Naive thymus-derived CD8-positive, alpha-beta T cell (primary cell): ENCODE measurements around the gene NFE2L3. TPM values are rescaled to one million over a fixed set of nuclear protein-coding genes. Genes with fewer than 3 reads are reported as not detected.
A peak's percentile ranks its signal among the peaks of the same experiment; 100 is the strongest.
"Not testable (repeated sequence)": the region's sequence is repeated elsewhere in the genome, so short reads cannot be mapped to it uniquely, and the experiment has no call there.

ENCODE experiments used
- ATAC-seq, 2 donors: fragments of 150-1000 bp; cut with Tn5 transposase in 1 of 2; sonication (Bioruptor Pico), chemical (Tn5 transposase) in 1 of 2; 1 replicate in 1 of 2; 2 replicates in 1 of 2; pipeline ENCODE4 v1.10.0; 2021; ENCODE audit warnings: mild to moderate bottlenecking in 2 of 2, moderate library complexity in 2 of 2
- POLR2A ChIA-PET: fragments of 350-600 bp; sonication (Branson Sonifier 250); formaldehyde crosslinking; loops from one replicate; lab custom pipeline; 2021; ENCODE audit warnings: antibody characterized with exemption; lab: Charles Lee
- DNase-seq, 10 donors: peaks; one replicate each; pipeline versions ENCODE4 v3.0.0 to v3.0.0-alpha.2; 2020 to 2022
- H3K27ac Mint-ChIP-seq, 10 donors: one replicate each; pipeline ENCODE4 v1.8.0; 2020 to 2022; ENCODE audit warnings: mild to moderate bottlenecking in 10 of 10, mixed read lengths in 10 of 10, moderate library complexity in 4 of 10, inconsistent platforms in 1 of 10
- H3K27me3 Mint-ChIP-seq, 5 donors: one replicate each; pipeline ENCODE4 v1.8.0; 2021 to 2022; ENCODE audit warnings: mixed read lengths in 5 of 5
- H3K36me3 Mint-ChIP-seq, 3 donors: one replicate each; pipeline ENCODE4 v1.8.0; 2020 to 2022; ENCODE audit warnings: mixed read lengths in 3 of 3, mild to moderate bottlenecking in 2 of 3, inconsistent platforms in 1 of 3
- H3K4me1 Mint-ChIP-seq, 4 donors: one replicate each; pipeline ENCODE4 v1.8.0; 2021 to 2022; ENCODE audit warnings: mixed read lengths in 4 of 4
- H3K4me3 Mint-ChIP-seq, 10 donors: one replicate each; pipeline ENCODE4 v1.8.0; 2020 to 2022; ENCODE audit warnings: mild to moderate bottlenecking in 10 of 10, mixed read lengths in 10 of 10, moderate library complexity in 6 of 10, inconsistent platforms in 1 of 10
- H3K9me3 Mint-ChIP-seq, 9 donors: one replicate each; pipeline ENCODE4 v1.8.0; 2020 to 2022; ENCODE audit warnings: mixed read lengths in 9 of 9, mild to moderate bottlenecking in 3 of 9, inconsistent platforms in 1 of 9, moderate library complexity in 1 of 9
- polyA plus RNA-seq, 3 donors: library from polyadenylated mRNA; unstranded; fragments of 300-500 nt; fragmentation: Illumina TruSeq; gene quantifications; one replicate each; pipeline ENCODE4 v1.2.3, GENCODE V29; 2021
- total RNA-seq, 8 experiments: library from RNA in 2 of 8; stranded (reverse) in 2 of 8; gene quantifications; one replicate each; pipeline ENCODE4 v1.2.3 and lab custom pipeline; 2021 to 2026

The NFE2L3 gene
- total and polyA plus RNA-seq, 5 experiments from 2014 or later, result 1.4 to 4.3 (median 2.9) TPM

- H3K4me1 Mint-ChIP-seq, result peaks cover 16 to 25% (median 22%) of the 10 kb centered on the region in 4 donors
- H3K4me3 Mint-ChIP-seq, H3K9me3 Mint-ChIP-seq, H3K27me3 Mint-ChIP-seq, ATAC-seq, DNase-seq, H3K36me3 Mint-ChIP-seq, H3K27ac Mint-ChIP-seq: not testable (repeated sequence)
- POLR2A ChIA-PET, result interaction anchor here (0.7 to 0.8 kb wide), 3 partner anchors 12 to 287 kb away, joined by 3 to 5 read pairs (median 4); no protein-coding TSS in a partner anchor
Measured at GRCh38 chr7:26175903-26176302, 23.9 kb downstream of the NFE2L3 start.

GRCh38 chr7:26176696-26177095 lies 24.7 kb downstream of the NFE2L3 start:
- H3K4me3 Mint-ChIP-seq, H3K36me3 Mint-ChIP-seq, H3K27ac Mint-ChIP-seq, ATAC-seq, H3K27me3 Mint-ChIP-seq, H3K9me3 Mint-ChIP-seq, DNase-seq: not testable (repeated sequence)
- POLR2A ChIA-PET, result interaction anchor here (1.6 kb wide), 1 partner anchor 25 kb away, joined by 4 read pairs; the partner anchor contains the start of gene NFE2L3
- peaks cover 20 to 31% (median 29%) of the 10 kb centered on the region in 4 donors for H3K4me1 Mint-ChIP-seq

GRCh38 chr7:26177269-26177668 lies 25.3 kb downstream of the NFE2L3 start:
- H3K27ac Mint-ChIP-seq, result peak overlapping the region in 3 of 10 donors; percentile 31 to 69 (median 34)
- not testable (repeated sequence) for H3K36me3 Mint-ChIP-seq, H3K27me3 Mint-ChIP-seq, H3K9me3 Mint-ChIP-seq, DNase-seq, H3K4me3 Mint-ChIP-seq, ATAC-seq
- peaks cover 21 to 35% (median 34%) of the 10 kb centered on the region in 4 donors for H3K4me1 Mint-ChIP-seq
- POLR2A ChIA-PET, result interaction anchor here (1.6 kb wide), 1 partner anchor 26 kb away, joined by 4 read pairs; the partner anchor contains the start of gene NFE2L3

GRCh38 chr7:26178272-26178960 lies 26.4 kb downstream of the NFE2L3 start:
- H3K4me3 Mint-ChIP-seq, result no peak overlapping the region
- peak overlapping the region in 5 of 10 donors; percentile 37 to 69 (median 68) for H3K27ac Mint-ChIP-seq
- DNase-seq (no peak), ATAC-seq (no peak)
- POLR2A ChIA-PET, result interaction anchor here (0.6 to 5.9 kb wide), 3 partner anchors 8 to 27 kb away, joined by 3 to 110 read pairs (median 4); partner anchors contain the start of genes HNRNPA2B1 and NFE2L3
- H3K9me3 Mint-ChIP-seq, result no peaks in the 10 kb centered on the region
- no peaks in the 10 kb centered on the region for H3K36me3 Mint-ChIP-seq
- H3K27me3 Mint-ChIP-seq, result no peaks in the 10 kb centered on the region
- peaks cover 21 to 41% (median 38%) of the 10 kb centered on the region in 4 donors for H3K4me1 Mint-ChIP-seq

- DNase-seq (no peak), ATAC-seq (no peak)
- H3K27me3 Mint-ChIP-seq, result no peaks in the 10 kb centered on the region
- no peak overlapping the region for H3K4me3 Mint-ChIP-seq
- H3K9me3 Mint-ChIP-seq, result peaks cover 0 to 2% (median 0%) of the 10 kb centered on the region in 9 donors
- peak overlapping the region in 4 of 10 donors; percentile 53 to 73 (median 57) for H3K27ac Mint-ChIP-seq
- peaks cover 15 to 51% (median 41%) of the 10 kb centered on the region in 4 donors for H3K4me1 Mint-ChIP-seq
- POLR2A ChIA-PET, result interaction anchor here (0.7 to 5.9 kb wide), 4 partner anchors 16 to 82 kb away, joined by 3 to 110 read pairs (median 3); partner anchors contain the start of gene HNRNPA2B1
- peaks cover 0 to 2% (median 0%) of the 10 kb centered on the region in 3 donors for H3K36me3 Mint-ChIP-seq
Measured at GRCh38 chr7:26179422-26179821, 27.4 kb downstream of the NFE2L3 start.

- peak overlapping the region in 9 of 10 donors; percentile 6 to 73 (median 53) for H3K27ac Mint-ChIP-seq
- DNase-seq (no peak), ATAC-seq (no peak)
- no peaks in the 10 kb centered on the region for H3K27me3 Mint-ChIP-seq
- POLR2A ChIA-PET, result interaction anchor here (0.6 to 5.9 kb wide), 9 partner anchors 13 to 850 kb away, joined by 3 to 110 read pairs (median 3); partner anchors contain the start of genes HNRNPA2B1 and NFE2L3
- H3K36me3 Mint-ChIP-seq, result peaks cover 0 to 4% (median 0%) of the 10 kb centered on the region in 3 donors
- no peak overlapping the region for H3K4me3 Mint-ChIP-seq
- H3K4me1 Mint-ChIP-seq, result peaks cover 15 to 56% (median 47%) of the 10 kb centered on the region in 4 donors
- peaks cover 0 to 2% (median 0%) of the 10 kb centered on the region in 9 donors for H3K9me3 Mint-ChIP-seq
Measured at GRCh38 chr7:26179826-26180497, 28.0 kb downstream of the NFE2L3 start.

GRCh38 chr7:26180792-26181198 lies 28.8 kb downstream of the NFE2L3 start:
- Mint-ChIP-seq H3K27me3 (no peaks in the 10 kb centered on the region), H3K27ac (peak overlapping the region in 6 of 10 donors; percentile 21 to 71 (median 54)), H3K4me3 (no peak overlapping the region), H3K4me1 (peaks cover 22 to 64% (median 55%) of the 10 kb centered on the region in 4 donors), H3K36me3 (peaks cover 0 to 4% (median 0%) of the 10 kb centered on the region in 3 donors), H3K9me3 (peaks cover 0 to 2% (median 0%) of the 10 kb centered on the region in 9 donors)
- POLR2A ChIA-PET, result interaction anchor here (0.6 to 5.9 kb wide), 6 partner anchors 9 to 849 kb away, joined by 3 to 110 read pairs (median 3); partner anchors contain the start of genes HNRNPA2B1 and NFE2L3
- ATAC-seq (no peak), DNase-seq (no peak)

- DNase-seq (no peak), ATAC-seq (no peak)
- Mint-ChIP-seq H3K4me3 (no peak overlapping the region), H3K36me3 (peaks cover 0 to 7% (median 0%) of the 10 kb centered on the region in 3 donors), H3K4me1 (peaks cover 27 to 72% (median 62%) of the 10 kb centered on the region in 4 donors), H3K9me3 (peaks cover 0 to 2% (median 0%) of the 10 kb centered on the region in 9 donors), H3K27me3 (no peaks in the 10 kb centered on the region), H3K27ac (peak overlapping the region in 8 of 10 donors; percentile 5 to 83 (median 40))
- POLR2A ChIA-PET, result interaction anchor here (0.6 to 5.9 kb wide), 4 partner anchors 8 to 20 kb away, joined by 4 to 110 read pairs (median 6); partner anchors contain the start of genes CBX3 and HNRNPA2B1
Measured at GRCh38 chr7:26181474-26182227, 29.7 kb downstream of the NFE2L3 start.

GRCh38 chr7:26182283-26182682 lies 30.3 kb downstream of the NFE2L3 start:
- Mint-ChIP-seq H3K4me1 (peaks cover 27 to 78% (median 65%) of the 10 kb centered on the region in 4 donors), H3K27ac (peak overlapping the region in 5 of 10 donors; percentile 27 to 71 (median 48)), H3K4me3 (no peak overlapping the region), H3K36me3 (peaks cover 0 to 11% (median 0%) of the 10 kb centered on the region in 3 donors), H3K27me3 (no peaks in the 10 kb centered on the region), H3K9me3 (peaks cover 0 to 2% (median 0%) of the 10 kb centered on the region in 9 donors)
- no peak for ATAC-seq
- POLR2A ChIA-PET, result interaction anchor here (0.9 to 5.9 kb wide), 3 partner anchors 11 to 20 kb away, joined by 4 to 110 read pairs (median 7); partner anchors contain the start of genes CBX3 and HNRNPA2B1
- no peak for DNase-seq

GRCh38 chr7:26182706-26183105 lies 30.7 kb downstream of the NFE2L3 start:
- Mint-ChIP-seq H3K36me3 (peaks cover 0 to 14% (median 0%) of the 10 kb centered on the region in 3 donors), H3K4me3 (no peak overlapping the region), H3K4me1 (peaks cover 26 to 80% (median 68%) of the 10 kb centered on the region in 4 donors), H3K27me3 (no peaks in the 10 kb centered on the region), H3K27ac (peak overlapping the region in 6 of 10 donors; percentile 10 to 71 (median 62)), H3K9me3 (peaks cover 0 to 2% (median 0%) of the 10 kb centered on the region in 9 donors)
- POLR2A ChIA-PET, result interaction anchor here (0.6 to 5.9 kb wide), 3 partner anchors 11 to 25 kb away, joined by 3 to 110 read pairs (median 7); partner anchors contain the start of gene HNRNPA2B1
- DNase-seq (no peak), ATAC-seq (no peak)

GRCh38 chr7:26183545-26184280 lies 31.7 kb downstream of the NFE2L3 start:
- H3K9me3 Mint-ChIP-seq, result peaks cover 0 to 2% (median 0%) of the 10 kb centered on the region in 9 donors
- peaks cover 0 to 21% (median 1%) of the 10 kb centered on the region in 3 donors for H3K36me3 Mint-ChIP-seq
- H3K4me1 Mint-ChIP-seq, result peaks cover 26 to 85% (median 75%) of the 10 kb centered on the region in 4 donors
- no peak overlapping the region for H3K4me3 Mint-ChIP-seq
- DNase-seq, result no peak
- H3K27me3 Mint-ChIP-seq, result no peaks in the 10 kb centered on the region
- no peak for ATAC-seq
- POLR2A ChIA-PET, result interaction anchor here (0.5 to 5.9 kb wide), 4 partner anchors 12 to 81 kb away, joined by 3 to 110 read pairs (median 6); partner anchors contain the start of gene HNRNPA2B1
- H3K27ac Mint-ChIP-seq, result peak overlapping the region in 9 of 10 donors; percentile 11 to 90 (median 59)
